Uterus (tissue), 4 donors: ENCODE results near the gene C1orf159. TPM values are rescaled to one million over a fixed set of nuclear protein-coding genes. Genes with fewer than 3 reads are reported as not detected.

Source experiments
- DNase-seq, 2 donors: peaks; one replicate each; pipeline ENCODE4 v3.0.0-alpha.2; 2019 to 2020
- H3K27ac ChIP-seq, 2 donors: fragments of 200-600 bp; sonication (generic); 1 replicate in 1 of 2; 2 replicates in 1 of 2; pipeline ENCODE4 v1.5.1; 2016 to 2018
- H3K27me3 ChIP-seq, 2 donors: fragments of 200-600 bp; sonication (generic); one replicate each; pipeline ENCODE4 v1.5.1; 2018 to 2019; ENCODE audit warnings: control low read depth in 1 of 2
- H3K36me3 ChIP-seq, 2 donors: fragments of 200-600 bp; sonication (generic); one replicate each; pipeline ENCODE4 v1.5.1; 2019; ENCODE audit warnings: control low read depth in 1 of 2
- H3K4me1 ChIP-seq, 2 donors: fragments of 200-600 bp; sonication (generic); one replicate each; pipeline ENCODE4 v1.5.1; 2018 to 2019; ENCODE audit warnings: control low read depth in 1 of 2
- H3K4me3 ChIP-seq, 2 donors: fragments of 200-600 bp; sonication (generic); 1 replicate in 1 of 2; 2 replicates in 1 of 2; pipeline ENCODE4 v1.5.1; 2018 to 2019; ENCODE audit warnings: mild to moderate bottlenecking in 1 of 2
- H3K9me3 ChIP-seq, 2 donors: fragments of 200-600 bp; sonication (generic); one replicate each; pipeline ENCODE4 v1.5.1; 2019; ENCODE audit warnings: control low read depth in 1 of 2
- POLR2A ChIP-seq, 2 donors: fragments of 450-650 bp; IDR thresholded peaks; one replicate each; pipeline ENCODE4 v1.6.1; 2016; ENCODE audit warnings: antibody characterized with exemption in 2 of 2, mild to moderate bottlenecking in 1 of 2, moderate library complexity in 1 of 2
- intact Hi-C: fragments of 100-400 bp; cut with DNase I; formaldehyde crosslinking; loops from one replicate; pipeline ENCODE4 v1.15.1; 2023; ENCODE audit warnings: low total_unique reads
- total RNA-seq, 4 donors: library from RNA; depleted of rRNA in 3 of 4; stranded (reverse); fragments of >200 nt in 3 of 4; gene quantifications; one replicate each; pipeline versions ENCODE4 v1.1.0 to v1.2.4, GENCODE V29; 2014 to 2023
- TF ChIP-seq, protein P1 (sequence below), 4 experiments: fragments of 200-600 bp in 2 of 4; fragments of 450-650 bp in 2 of 4; sonication (generic) in 2 of 4; IDR thresholded peaks; one replicate each; pipeline ENCODE4 v1.5.1; 2016 to 2019; ENCODE audit warnings: antibody characterized with exemption in 4 of 4, mild to moderate bottlenecking in 2 of 4, moderate library complexity in 1 of 4
- donor health status: DM: yes; HTN: yes; CAD: no.

The C1orf159 gene
- total RNA-seq, 4 donors from 2014 or later: 4.9 to 20.0 (median 17.9) TPM

GRCh38 chr1:1034439-1034781 lies 81.5 kb downstream of the C1orf159 start:
- intact Hi-C loops: loop anchor here (5.0 kb wide), 1 partner anchor 33 kb away; no protein-coding TSS in a partner anchor
- no peak overlapping the region for H3K27ac ChIP-seq
- H3K4me3 ChIP-seq: no peak overlapping the region
- no peak for DNase-seq
- TF ChIP-seq POLR2A (IDR thresholded peaks at IDR 0.05): no peak
- TF ChIP-seq, protein P1, sequence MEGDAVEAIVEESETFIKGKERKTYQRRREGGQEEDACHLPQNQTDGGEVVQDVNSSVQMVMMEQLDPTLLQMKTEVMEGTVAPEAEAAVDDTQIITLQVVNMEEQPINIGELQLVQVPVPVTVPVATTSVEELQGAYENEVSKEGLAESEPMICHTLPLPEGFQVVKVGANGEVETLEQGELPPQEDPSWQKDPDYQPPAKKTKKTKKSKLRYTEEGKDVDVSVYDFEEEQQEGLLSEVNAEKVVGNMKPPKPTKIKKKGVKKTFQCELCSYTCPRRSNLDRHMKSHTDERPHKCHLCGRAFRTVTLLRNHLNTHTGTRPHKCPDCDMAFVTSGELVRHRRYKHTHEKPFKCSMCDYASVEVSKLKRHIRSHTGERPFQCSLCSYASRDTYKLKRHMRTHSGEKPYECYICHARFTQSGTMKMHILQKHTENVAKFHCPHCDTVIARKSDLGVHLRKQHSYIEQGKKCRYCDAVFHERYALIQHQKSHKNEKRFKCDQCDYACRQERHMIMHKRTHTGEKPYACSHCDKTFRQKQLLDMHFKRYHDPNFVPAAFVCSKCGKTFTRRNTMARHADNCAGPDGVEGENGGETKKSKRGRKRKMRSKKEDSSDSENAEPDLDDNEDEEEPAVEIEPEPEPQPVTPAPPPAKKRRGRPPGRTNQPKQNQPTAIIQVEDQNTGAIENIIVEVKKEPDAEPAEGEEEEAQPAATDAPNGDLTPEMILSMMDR (IDR thresholded peaks at IDR 0.05): no peak
- H3K9me3 ChIP-seq: no peaks in the 10 kb centered on the region
- peaks cover under 1 to 19% of the 10 kb centered on the region in 2 donors for H3K4me1 ChIP-seq
- no peaks in the 10 kb centered on the region for H3K36me3 ChIP-seq
- peaks cover 0 to 8% of the 10 kb centered on the region in 2 donors for H3K27me3 ChIP-seq

GRCh38 chr1:1033731-1034438 lies 82.0 kb downstream of the C1orf159 start:
- Histone ChIP-seq H3K9me3 (no peaks in the 10 kb centered on the region), H3K4me3 (no peak overlapping the region), H3K27me3 (peaks cover 0 to 8% of the 10 kb centered on the region in 2 donors), H3K36me3 (no peaks in the 10 kb centered on the region), H3K27ac (no peak overlapping the region), H3K4me1 (peaks cover 0 to 19% of the 10 kb centered on the region in 2 donors)
- TF ChIP-seq, protein P1 (IDR thresholded peaks at IDR 0.05): no peak
- TF ChIP-seq POLR2A (IDR thresholded peaks at IDR 0.05): no peak
- intact Hi-C loops: loop anchor here (5.0 kb wide), 1 partner anchor 33 kb away; no protein-coding TSS in a partner anchor
- no peak for DNase-seq

DNA sequence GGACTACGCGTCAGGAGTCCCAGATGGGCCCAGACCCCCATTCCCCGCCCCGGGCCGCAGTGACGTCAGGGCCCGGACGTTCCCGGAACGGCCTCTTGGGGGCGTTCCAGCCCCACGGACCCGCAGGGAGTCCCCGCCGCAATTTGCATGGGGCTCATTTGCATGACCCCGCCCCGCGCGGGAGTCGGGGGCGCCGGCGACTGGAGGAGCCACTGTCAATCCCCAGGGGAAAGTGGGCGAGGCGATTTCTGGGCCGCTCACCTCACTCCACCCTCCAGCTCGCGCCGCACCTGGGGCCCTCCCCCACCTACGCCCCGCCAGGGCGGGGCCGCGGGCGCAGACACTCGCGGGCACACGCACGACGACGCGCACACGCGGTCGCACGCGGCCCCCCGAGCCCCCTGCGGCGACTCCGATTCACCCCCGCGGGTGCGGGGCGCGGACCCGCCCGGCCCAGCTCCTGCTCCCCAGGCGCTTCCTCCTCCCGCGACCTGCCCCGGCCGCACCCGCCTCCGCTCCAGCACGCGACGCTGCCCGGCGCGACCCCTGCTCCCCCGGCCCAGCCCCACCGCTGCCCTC lies 82.8 kb downstream of the C1orf159 start:
- Histone ChIP-seq H3K4me1 (peaks cover 0 to 19% of the 10 kb centered on the region in 2 donors), H3K27ac (no peak overlapping the region), H3K4me3 (peak overlapping the region; percentile 18 to 23), H3K36me3 (no peaks in the 10 kb centered on the region), H3K9me3 (no peaks in the 10 kb centered on the region), H3K27me3 (peaks cover 0 to 8% of the 10 kb centered on the region in 2 donors)
- TF ChIP-seq, protein P1 (IDR thresholded peaks at IDR 0.05): peak; percentile 55 to 85 (median 70)
- TF ChIP-seq POLR2A (IDR thresholded peaks at IDR 0.05): no peak
- intact Hi-C loops: loop anchor here (5.0 kb wide), 1 partner anchor 34 kb away; no protein-coding TSS in a partner anchor
- DNase-seq: peak; percentile 68 to 69

- no peak overlapping the region for H3K27ac ChIP-seq
- H3K36me3 ChIP-seq: no peaks in the 10 kb centered on the region
- H3K4me3 ChIP-seq: no peak overlapping the region
- no peaks in the 10 kb centered on the region for H3K9me3 ChIP-seq
- intact Hi-C loops: loop anchor here (5.0 kb wide), 1 partner anchor 35 kb away; no protein-coding TSS in a partner anchor
- peaks cover 0 to 19% of the 10 kb centered on the region in 2 donors for H3K4me1 ChIP-seq
- peaks cover 0 to 8% of the 10 kb centered on the region in 2 donors for H3K27me3 ChIP-seq
- TF ChIP-seq POLR2A (IDR thresholded peaks at IDR 0.05): no peak
- TF ChIP-seq, protein P1 (IDR thresholded peaks at IDR 0.05): no peak
- DNase-seq: no peak
Observed at GRCh38 chr1:1032424-1032823, 83.5 kb downstream of the C1orf159 start.

Other genes starting within 250 kb of the C1orf159 start
- 10 to 100 TPM in 2 of 4 donors, 1 to 10 TPM in 2; 1.0 to 40.7 (median 13.8) TPM for gene SAMD11, start 192.2 kb downstream of the C1orf159 start, total RNA-seq
- gene NOC2L, start 156.8 kb downstream of the C1orf159 start, total RNA-seq: 10 to 100 TPM; 21.8 to 58.8 (median 37.5) TPM
- 10 to 100 TPM in 2 of 4 donors, 1 to 10 TPM in 2; 1.8 to 15.3 (median 9.6) TPM for gene KLHL17, start 155.5 kb downstream of the C1orf159 start, total RNA-seq
- gene PLEKHN1, start 149.6 kb downstream of the C1orf159 start, total RNA-seq: 1 to 10 TPM in 1 of 4 donors, not detected in 3; 1.1 TPM
- gene PERM1, start 134.0 kb downstream of the C1orf159 start, total RNA-seq: 1 to 10 TPM in 1 of 4 donors, not detected in 3; 2.3 TPM
- 10 to 100 TPM; 19.6 to 41.0 (median 36.3) TPM for gene HES4, start 116.0 kb downstream of the C1orf159 start, total RNA-seq
- 10 to 100 TPM in 2 of 4 donors, 1 to 10 TPM in 2; 1.8 to 27.2 (median 15.2) TPM for gene ISG15, start 102.6 kb downstream of the C1orf159 start, total RNA-seq
- gene AGRN, start 96.0 kb downstream of the C1orf159 start, total RNA-seq: 10 to 100 TPM in 3 of 4 donors, 1 to 10 TPM in 1; 8.2 to 86.9 (median 26.2) TPM
- not detected for gene RNF223, start 41.8 kb downstream of the C1orf159 start, total RNA-seq
- gene TTLL10, start 57.8 kb upstream of the C1orf159 start, total RNA-seq: under 1 TPM in 2 of 4 donors, not detected in 2; 0.35 to 0.51 TPM
- 1 to 10 TPM in 1 of 4 donors, under 1 TPM in 1, not detected in 2; 0.37 to 2.6 TPM for gene TNFRSF18, start 90.5 kb upstream of the C1orf159 start, total RNA-seq
- gene TNFRSF4, start 98.1 kb upstream of the C1orf159 start, total RNA-seq: 1 to 10 TPM in 2 of 4 donors, not detected in 2; 1.3 to 1.5 TPM
- 100 to 1,000 TPM in 1 of 4 donors, 10 to 100 TPM in 3; 29.7 to 105 (median 50.3) TPM for gene SDF4, start 115.9 kb upstream of the C1orf159 start, total RNA-seq
- 10 to 100 TPM in 3 of 4 donors, 1 to 10 TPM in 1; 1.8 to 23.5 (median 17.6) TPM for gene B3GALT6, start 116.1 kb upstream of the C1orf159 start, total RNA-seq
- gene C1QTNF12, start 130.6 kb upstream of the C1orf159 start, total RNA-seq: 1 to 10 TPM in 2 of 4 donors, not detected in 2; 3.1 to 8.2 TPM
- gene UBE2J2, start 157.8 kb upstream of the C1orf159 start, total RNA-seq: 10 to 100 TPM in 3 of 4 donors, 1 to 10 TPM in 1; 9.5 to 66.1 (median 49.8) TPM
- gene SCNN1D, start 164.3 kb upstream of the C1orf159 start, total RNA-seq: 1 to 10 TPM in 3 of 4 donors, under 1 TPM in 1; 0.26 to 8.4 (median 4.4) TPM
- gene ACAP3, start 191.8 kb upstream of the C1orf159 start, total RNA-seq: 10 to 100 TPM; 11.2 to 98.5 (median 44.0) TPM
- gene PUSL1, start 192.5 kb upstream of the C1orf159 start, total RNA-seq: 10 to 100 TPM; 14.7 to 34.1 (median 24.3) TPM
- gene INTS11, start 208.6 kb upstream of the C1orf159 start, total RNA-seq: 100 to 1,000 TPM in 2 of 4 donors, 10 to 100 TPM in 2; 45.6 to 277 (median 130) TPM
- gene CPTP, start 208.7 kb upstream of the C1orf159 start, total RNA-seq: 10 to 100 TPM in 2 of 4 donors, 1 to 10 TPM in 2; 3.5 to 23.9 (median 16.4) TPM
- gene TAS1R3, start 215.2 kb upstream of the C1orf159 start, total RNA-seq: under 1 TPM in 2 of 4 donors, not detected in 2; 0.14 to 0.34 TPM
- gene DVL1, start 233.3 kb upstream of the C1orf159 start, total RNA-seq: 10 to 100 TPM; 35.6 to 94.5 (median 49.7) TPM
- gene MXRA8, start 242.5 kb upstream of the C1orf159 start, total RNA-seq: 100 to 1,000 TPM in 2 of 4 donors, 10 to 100 TPM in 2; 86.1 to 143 (median 117) TPM